Kidney tubule cell (primary cell): ENCODE data around the gene TLR8.

ENCODE experiments used
- DNase-seq: peaks from one replicate; pipeline ENCODE4 v3.0.0-alpha.2; 2018; ENCODE audit warnings: low spot score

The TLR8 gene

GRCh38 chrX:12966151-12966550 is 59.7 kb downstream of the TLR8 start:
- no peak for DNase-seq

GRCh38 chrX:12967711-12968465 is 61.5 kb downstream of the TLR8 start:
- no peak for DNase-seq

GRCh38 chrX:12970691-12971202 is 64.3 kb downstream of the TLR8 start:
- peak; percentile 45 for DNase-seq

GRCh38 chrX:12971282-12972003 is 65.0 kb downstream of the TLR8 start:
- DNase-seq: no peak

- DNase-seq: no peak
These were observed 65.8 kb downstream of the TLR8 start for GRCh38 chrX:12972243-12972642.
